Peyer's patch (tissue), 4 donors: Measurements from ENCODE around the gene MOSMO.

Experiments used
- CTCF ChIP-seq, 6 experiments: fragments of 450-650 bp in 4 of 6; fragments of 200-600 bp in 2 of 6; sonication (generic) in 1 of 6; IDR thresholded peaks; one replicate each; pipeline ENCODE4 v1.5.1; 2017 to 2019; ENCODE audit warnings: antibody characterized with exemption in 6 of 6, mild to moderate bottlenecking in 3 of 6, moderate library complexity in 1 of 6
- POLR2A ChIP-seq, 2 donors: fragments of 450-650 bp; IDR thresholded peaks; one replicate each; pipeline ENCODE4 v1.5.1; 2017; ENCODE audit warnings: antibody characterized with exemption in 2 of 2, mild to moderate bottlenecking in 2 of 2, moderate library complexity in 2 of 2

- TF ChIP-seq CTCF (IDR thresholded peaks at IDR 0.05) = no peak
- TF ChIP-seq POLR2A (IDR thresholded peaks at IDR 0.05) = no peak
Observed at GRCh38 chr16:22092143-22092933, 84.4 kb downstream of the MOSMO start, which contains the start of gene VWA3A.
